ENCODE measurements around the gene RAB11FIP4. TPM values are rescaled to one million over a fixed set of nuclear protein-coding genes. Genes with fewer than 3 reads are reported as not detected.

Gene RAB11FIP4
- polyA plus RNA-seq, 1 of the 3 experiments (the other 2 are of a cell fraction) = 9.4 TPM

- no peak for TF ChIP-seq ZBTB33 (IDR thresholded peaks at IDR 0.05; ENCODE audit: borderline replicate concordance, low read depth)
- no peak for TF ChIP-seq JUND (IDR thresholded peaks at IDR 0.05)
- no peak for TF ChIP-seq CTCF (IDR thresholded peaks at IDR 0.05)
- TF ChIP-seq, protein P1, sequence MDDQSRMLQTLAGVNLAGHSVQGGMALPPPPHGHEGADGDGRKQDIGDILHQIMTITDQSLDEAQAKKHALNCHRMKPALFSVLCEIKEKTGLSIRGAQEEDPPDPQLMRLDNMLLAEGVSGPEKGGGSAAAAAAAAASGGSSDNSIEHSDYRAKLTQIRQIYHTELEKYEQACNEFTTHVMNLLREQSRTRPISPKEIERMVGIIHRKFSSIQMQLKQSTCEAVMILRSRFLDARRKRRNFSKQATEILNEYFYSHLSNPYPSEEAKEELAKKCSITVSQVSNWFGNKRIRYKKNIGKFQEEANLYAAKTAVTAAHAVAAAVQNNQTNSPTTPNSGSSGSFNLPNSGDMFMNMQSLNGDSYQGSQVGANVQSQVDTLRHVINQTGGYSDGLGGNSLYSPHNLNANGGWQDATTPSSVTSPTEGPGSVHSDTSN (IDR thresholded peaks at IDR 0.05) = no peak
- TF ChIP-seq FOXM1 (IDR thresholded peaks at IDR 0.05; ENCODE audit: low read depth) = no peak
- no peak for TF ChIP-seq GABPA (IDR thresholded peaks at IDR 0.05; ENCODE audit: low read depth)
- no peak for TF ChIP-seq SIN3A (IDR thresholded peaks at IDR 0.05; ENCODE audit: borderline replicate concordance, low read depth, low read length)
- TF ChIP-seq MXI1 (IDR thresholded peaks at IDR 0.05; ENCODE audit: low read depth, low read length) = no peak
These were observed 175.5 kb downstream of the RAB11FIP4 start (continued) for GRCh38 chr17:31566992-31567373.

- Histone ChIP-seq H3K4me2 (0 out of 2 replicates have a peak overlapping the region, but pooled peaks have one; percentile 31), H4K20me1 (ENCODE audit: insufficient read depth) (no peaks in the 10 kb centered on the region), H3K79me2 (ENCODE audit: insufficient read depth) (peaks cover 80% of the 10 kb centered on the region), H3K36me3 (replicated peaks in 1 of 2; ENCODE audit: control insufficient read depth in 1 of 2, insufficient read depth in 2 of 2, low read length in 1 of 2) (no peaks in the 10 kb centered on the region), H3K27ac (ENCODE audit: low read depth in 2 of 2, low read length in 1 of 2) (peak overlapping the region in 1 of 2 experiments; percentile 5; a peak in 1 of 4 replicates), H2AFZ (ENCODE audit: low read depth) (no peak overlapping the region), H3K27me3 (ENCODE audit: insufficient read depth) (no peaks in the 10 kb centered on the region), H3K4me1 (ENCODE audit: control insufficient read depth in 1 of 2, insufficient read depth in 2 of 2, low read depth in 1 of 2, low read length in 1 of 2) (peaks cover 38 to 67% of the 10 kb centered on the region in 2 experiments), H3K9ac (no peak overlapping the region), H3K9me3 (no peaks in the 10 kb centered on the region), H3K4me3 (ENCODE audit: low read depth in 2 of 2, low read length in 1 of 2) (no peak overlapping the region), H3K9me2 (no peaks in the 10 kb centered on the region), H3F3A (replicated peaks; ENCODE audit: insufficient read depth) (peaks cover 37% of the 10 kb centered on the region)
- POLR2A ChIA-PET = no interaction called here
- 94% methylated on average over 7 of the region's 9 CpGs for WGBS (ENCODE audit: low lambda C conversion rate)
- TF ChIP-seq RCOR1 (IDR thresholded peaks at IDR 0.05; ENCODE audit: low read length) = no peak
- no peak for TF ChIP-seq GABPA (IDR thresholded peaks at IDR 0.05; ENCODE audit: low read depth)
- TF ChIP-seq TAF1 (IDR thresholded peaks at IDR 0.05; ENCODE audit: borderline replicate concordance, low read depth, low read length) = no peak
- no peak for TF ChIP-seq ZBTB33 (IDR thresholded peaks at IDR 0.05; ENCODE audit: borderline replicate concordance, low read depth)
- TF ChIP-seq USF2 (IDR thresholded peaks at IDR 0.05; ENCODE audit: borderline replicate concordance, low read depth, low read length) = no peak
- no peak for TF ChIP-seq MEF2A (IDR thresholded peaks at IDR 0.05; ENCODE audit: borderline replicate concordance, low read depth)
- no peak for TF ChIP-seq CHD2 (IDR thresholded peaks at IDR 0.05; ENCODE audit: low read length, partially characterized antibody)
- TF ChIP-seq EP300 (IDR thresholded peaks at IDR 0.05; ENCODE audit: borderline replicate concordance in 1 of 2, low read depth in 1 of 2, low read length in 1 of 2) = no peak
- no peak for TF ChIP-seq YY1 (IDR thresholded peaks at IDR 0.05; ENCODE audit: low read depth)
- no peak for TF ChIP-seq SMC3 (IDR thresholded peaks at IDR 0.05; ENCODE audit: low read depth, low read length)
- TF ChIP-seq SIN3A (IDR thresholded peaks at IDR 0.05; ENCODE audit: borderline replicate concordance, low read depth, low read length) = no peak
- no peak for TF ChIP-seq CTCF (IDR thresholded peaks at IDR 0.05)
- TF ChIP-seq JUND (IDR thresholded peaks at IDR 0.05) = no peak
- CTCF ChIA-PET = no interaction called here
- no peak for DNase-seq
These were observed 176.6 kb downstream of the RAB11FIP4 start for GRCh38 chr17:31568121-31568520.
